GM23338 (cell line): ENCODE data around the gene THSD4. TPM values are rescaled to one million over a fixed set of nuclear protein-coding genes. Genes with fewer than 3 reads are reported as not detected.

Experiments
- ATAC-seq: fragments of 200-7000 bp; cut with Tn5 transposase; 3 replicates; pipeline ENCODE4 v1.9.1; 2020
- DNase-seq: peaks from one replicate; pipeline ENCODE4 v3.0.0-alpha.2; 2015; ENCODE audit warnings: low spot score
- H2AFZ ChIP-seq: fragments of 200-600 bp; sonication (generic); 2 replicates; pipeline ENCODE4 v1.8.0; 2016; ENCODE audit warnings: antibody characterized with exemption, mild to moderate bottlenecking, moderate library complexity
- H3F3A ChIP-seq: fragments of 200-600 bp; sonication (generic); replicated peaks from 2 replicates; pipeline ENCODE4 v1.8.0; 2017; ENCODE audit warnings: antibody characterized with exemption, mixed run types, low read depth
- H3K27ac ChIP-seq: fragments of 200-600 bp; sonication (generic); 2 replicates; pipeline ENCODE4 v1.6.1; 2016; ENCODE audit warnings: low read depth
- H3K27me3 ChIP-seq: fragments of 200-600 bp; sonication (generic); 2 replicates; pipeline ENCODE4 v1.8.0; 2016; ENCODE audit warnings: mild to moderate bottlenecking, mixed run types, moderate library complexity; ENCODE audit not compliant: insufficient read depth
- H3K36me3 ChIP-seq: fragments of 200-600 bp; sonication (generic); 2 replicates; pipeline ENCODE4 v1.8.0; 2016; ENCODE audit warnings: mild to moderate bottlenecking; ENCODE audit not compliant: insufficient read depth
- H3K4me1 ChIP-seq: fragments of 200-600 bp; sonication (generic); 2 replicates; pipeline ENCODE4 v1.8.0; 2016; ENCODE audit warnings: mild to moderate bottlenecking, moderate library complexity; ENCODE audit not compliant: insufficient read depth
- H3K4me2 ChIP-seq: fragments of 200-600 bp; sonication (generic); 2 replicates; pipeline ENCODE4 v1.7.1; 2017; ENCODE audit warnings: mixed run types
- H3K4me3 ChIP-seq: fragments of 200-600 bp; sonication (generic); 2 replicates; pipeline ENCODE4 v1.6.1; 2016; ENCODE audit warnings: mixed run types
- H3K79me2 ChIP-seq: fragments of 200-600 bp; sonication (generic); replicated peaks from 2 replicates; pipeline ENCODE4 v1.8.0; 2017; ENCODE audit warnings: mild to moderate bottlenecking; ENCODE audit not compliant: insufficient read depth
- H3K9me2 ChIP-seq: fragments of 200-600 bp; sonication (generic); 2 replicates; pipeline ENCODE4 v1.8.0; 2017; ENCODE audit not compliant: insufficient read depth
- H4K20me1 ChIP-seq: fragments of 200-600 bp; sonication (generic); replicated peaks from 2 replicates; pipeline ENCODE4 v1.8.0; 2017; ENCODE audit warnings: mild to moderate bottlenecking; ENCODE audit not compliant: insufficient read depth
- H3K27ac Mint-ChIP-seq: 2 replicates; pipeline ENCODE4 v1.8.0; 2020; ENCODE audit warnings: inconsistent platforms, mild to moderate bottlenecking, moderate library complexity, mixed read lengths
- H3K27me3 Mint-ChIP-seq: 3 replicates; pipeline ENCODE4 v1.8.0; 2022; ENCODE audit warnings: low read depth, mild to moderate bottlenecking, moderate library complexity, mixed read lengths, inconsistent platforms; ENCODE audit not compliant: insufficient read depth, poor library complexity
- H3K36me3 Mint-ChIP-seq: 3 replicates; pipeline ENCODE4 v1.8.0; 2021; ENCODE audit warnings: low read depth, mild to moderate bottlenecking, inconsistent platforms, moderate library complexity, mixed read lengths
- H3K4me1 Mint-ChIP-seq: 3 replicates; pipeline ENCODE4 v1.8.0; 2020; ENCODE audit warnings: mild to moderate bottlenecking, inconsistent platforms, mixed read lengths
- H3K4me3 Mint-ChIP-seq: 3 replicates; pipeline ENCODE4 v1.8.0; 2021; ENCODE audit warnings: moderate library complexity, mild to moderate bottlenecking, inconsistent platforms, mixed read lengths
- H3K9me3 Mint-ChIP-seq: 3 replicates; pipeline ENCODE4 v1.8.0; 2020; ENCODE audit warnings: moderate library complexity, mild to moderate bottlenecking, inconsistent platforms, mixed read lengths
- CTCF ChIP-seq, 2 experiments: fragments of 200-600 bp in 1 of 2; sonication (generic) in 1 of 2; conservative IDR thresholded peaks; 2 replicates each; pipeline versions ENCODE4 v1.5.1 to v1.6.1; 2016 to 2017; ENCODE audit warnings: antibody characterized with exemption in 2 of 2, low read depth in 2 of 2, mild to moderate bottlenecking in 2 of 2, moderate library complexity in 1 of 2
- EZH2phosphoT487 ChIP-seq: fragments of 200-600 bp; sonication (generic); IDR thresholded peaks from one replicate; pipeline ENCODE4 v1.8.1; 2018; ENCODE audit warnings: antibody characterized with exemption; ENCODE audit not compliant: unreplicated experiment
- JUNB ChIP-seq: IDR thresholded peaks from one replicate; pipeline ENCODE4 v1.6.1; 2016; ENCODE audit warnings: antibody characterized with exemption; ENCODE audit not compliant: unreplicated experiment
- NANOG ChIP-seq: IDR thresholded peaks from 2 replicates; pipeline ENCODE4 v1.6.1; 2016; ENCODE audit warnings: antibody characterized with exemption, borderline replicate concordance
- POLR2AphosphoS5 ChIP-seq: IDR thresholded peaks from 2 replicates; pipeline ENCODE4 v1.6.1; 2016; ENCODE audit warnings: antibody characterized with exemption, low read depth
- ZNF114 ChIP-seq: fragments of 250-450 bp; sonication (Bioruptor Pico); IDR thresholded peaks from 2 replicates; pipeline ENCODE4 v1.5.0; 2020; ENCODE audit warnings: mild to moderate bottlenecking, moderate library complexity
- ZNF331 ChIP-seq: fragments of 250-450 bp; sonication (Bioruptor Pico); IDR thresholded peaks from 2 replicates; pipeline ENCODE4 v1.5.0; 2020; ENCODE audit warnings: low read depth, mild to moderate bottlenecking, moderate library complexity
- ZNF462 ChIP-seq: fragments of 250-450 bp; sonication (Bioruptor Pico); IDR thresholded peaks from 2 replicates; pipeline ENCODE4 v1.5.0; 2020; ENCODE audit warnings: mild to moderate bottlenecking, moderate library complexity
- polyA plus RNA-seq: library from polyadenylated mRNA; unstranded; fragments of >200 nt; fragmentation: Nextera tagmentation; extraction: Ambion mirVana; gene quantifications from 2 replicates; pipeline ENCODE4 v1.2.1, GENCODE V29; 2016
- total RNA-seq: library from RNA; depleted of rRNA; stranded (reverse); fragments of >200 nt; shearing (Covaris generic); gene quantifications from 2 replicates; pipeline ENCODE4 v1.2.3, GENCODE V29; 2014
- TF ChIP-seq, protein P1 (sequence below): IDR thresholded peaks from one replicate; pipeline ENCODE4 v1.6.1; 2018; ENCODE audit warnings: antibody characterized with exemption; ENCODE audit not compliant: unreplicated experiment

The THSD4 gene
- total and polyA plus RNA-seq, 2 experiments from 2014 or later, result 2.0 to 7.4 TPM

GRCh38 chr15:71105444-71105843 lies 9.8 kb upstream of the THSD4 start:
- Histone ChIP-seq H3K79me2 (no peaks in the 10 kb centered on the region), H2AFZ (no peak overlapping the region), H3F3A (no peaks in the 10 kb centered on the region), H3K4me3 (no peak overlapping the region), H3K27me3 (no peaks in the 10 kb centered on the region), H4K20me1 (no peaks in the 10 kb centered on the region), H3K4me1 (peaks cover 11% of the 10 kb centered on the region), H3K27ac (no peak overlapping the region), H3K4me2 (no peak overlapping the region), H3K9me2 (no peaks in the 10 kb centered on the region), H3K36me3 (no peaks in the 10 kb centered on the region)
- DNase-seq (no peak), ATAC-seq (no peak; the same call in 2 of the 3 replicates)
- H3K4me1 Mint-ChIP-seq, result peaks cover 14% of the 10 kb centered on the region
- H3K9me3 Mint-ChIP-seq, result no peaks in the 10 kb centered on the region
- TF ChIP-seq EZH2phosphoT487, result no peak
- TF ChIP-seq ZNF331 (CRISPR knock-in tag), result no peak
- no peak for TF ChIP-seq NANOG
- no peak overlapping the region for H3K27ac Mint-ChIP-seq
- peaks cover 2% of the 10 kb centered on the region for H3K27me3 Mint-ChIP-seq
- no peak overlapping the region for H3K4me3 Mint-ChIP-seq
- H3K36me3 Mint-ChIP-seq, result no peaks in the 10 kb centered on the region

GRCh38 chr15:71106802-71107500 lies 8.3 kb upstream of the THSD4 start:
- Mint-ChIP-seq H3K9me3 (no peaks in the 10 kb centered on the region), H3K27ac (no peak overlapping the region), H3K4me1 (peaks cover 24% of the 10 kb centered on the region), H3K4me3 (no peak overlapping the region), H3K36me3 (no peaks in the 10 kb centered on the region), H3K27me3 (peaks cover 5% of the 10 kb centered on the region)
- no peaks in the 10 kb centered on the region for H3K9me2 ChIP-seq
- no peak overlapping the region for H3K4me2 ChIP-seq
- ATAC-seq (no peak), DNase-seq (no peak)
- H3K4me3 ChIP-seq, result no peak overlapping the region
- H3K79me2 ChIP-seq, result no peaks in the 10 kb centered on the region
- H4K20me1 ChIP-seq, result no peaks in the 10 kb centered on the region
- H3K27ac ChIP-seq, result no peak overlapping the region
- H3F3A ChIP-seq, result no peaks in the 10 kb centered on the region
- peaks cover 11% of the 10 kb centered on the region for H3K4me1 ChIP-seq
- H3K27me3 ChIP-seq, result no peaks in the 10 kb centered on the region
- no peaks in the 10 kb centered on the region for H3K36me3 ChIP-seq
- H2AFZ ChIP-seq, result no peak overlapping the region
- TF ChIP-seq EZH2phosphoT487 (no peak), ZNF462 (CRISPR knock-in tag) (no peak), ZNF331 (CRISPR knock-in tag) (no peak), POLR2AphosphoS5 (no peak), JUNB (no peak), NANOG (no peak), CTCF (conservative IDR thresholded peaks at IDR 0.05; ENCODE audit: low read depth in 2 of 2) (no peak), ZNF114 (CRISPR knock-in tag) (no peak)
- TF ChIP-seq, protein P1, sequence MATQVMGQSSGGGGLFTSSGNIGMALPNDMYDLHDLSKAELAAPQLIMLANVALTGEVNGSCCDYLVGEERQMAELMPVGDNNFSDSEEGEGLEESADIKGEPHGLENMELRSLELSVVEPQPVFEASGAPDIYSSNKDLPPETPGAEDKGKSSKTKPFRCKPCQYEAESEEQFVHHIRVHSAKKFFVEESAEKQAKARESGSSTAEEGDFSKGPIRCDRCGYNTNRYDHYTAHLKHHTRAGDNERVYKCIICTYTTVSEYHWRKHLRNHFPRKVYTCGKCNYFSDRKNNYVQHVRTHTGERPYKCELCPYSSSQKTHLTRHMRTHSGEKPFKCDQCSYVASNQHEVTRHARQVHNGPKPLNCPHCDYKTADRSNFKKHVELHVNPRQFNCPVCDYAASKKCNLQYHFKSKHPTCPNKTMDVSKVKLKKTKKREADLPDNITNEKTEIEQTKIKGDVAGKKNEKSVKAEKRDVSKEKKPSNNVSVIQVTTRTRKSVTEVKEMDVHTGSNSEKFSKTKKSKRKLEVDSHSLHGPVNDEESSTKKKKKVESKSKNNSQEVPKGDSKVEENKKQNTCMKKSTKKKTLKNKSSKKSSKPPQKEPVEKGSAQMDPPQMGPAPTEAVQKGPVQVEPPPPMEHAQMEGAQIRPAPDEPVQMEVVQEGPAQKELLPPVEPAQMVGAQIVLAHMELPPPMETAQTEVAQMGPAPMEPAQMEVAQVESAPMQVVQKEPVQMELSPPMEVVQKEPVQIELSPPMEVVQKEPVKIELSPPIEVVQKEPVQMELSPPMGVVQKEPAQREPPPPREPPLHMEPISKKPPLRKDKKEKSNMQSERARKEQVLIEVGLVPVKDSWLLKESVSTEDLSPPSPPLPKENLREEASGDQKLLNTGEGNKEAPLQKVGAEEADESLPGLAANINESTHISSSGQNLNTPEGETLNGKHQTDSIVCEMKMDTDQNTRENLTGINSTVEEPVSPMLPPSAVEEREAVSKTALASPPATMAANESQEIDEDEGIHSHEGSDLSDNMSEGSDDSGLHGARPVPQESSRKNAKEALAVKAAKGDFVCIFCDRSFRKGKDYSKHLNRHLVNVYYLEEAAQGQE, result no peak
